Activated CD4-positive, alpha-beta T cell treated with anti-CD3 and anti-CD28 coated beads for 48 hours (primary cell): ENCODE data around the gene EVL.

Source experiments
- DNase-seq: peaks from one replicate; pipeline ENCODE4 v3.0.0-alpha.2; 2020

EVL gene

DNA sequence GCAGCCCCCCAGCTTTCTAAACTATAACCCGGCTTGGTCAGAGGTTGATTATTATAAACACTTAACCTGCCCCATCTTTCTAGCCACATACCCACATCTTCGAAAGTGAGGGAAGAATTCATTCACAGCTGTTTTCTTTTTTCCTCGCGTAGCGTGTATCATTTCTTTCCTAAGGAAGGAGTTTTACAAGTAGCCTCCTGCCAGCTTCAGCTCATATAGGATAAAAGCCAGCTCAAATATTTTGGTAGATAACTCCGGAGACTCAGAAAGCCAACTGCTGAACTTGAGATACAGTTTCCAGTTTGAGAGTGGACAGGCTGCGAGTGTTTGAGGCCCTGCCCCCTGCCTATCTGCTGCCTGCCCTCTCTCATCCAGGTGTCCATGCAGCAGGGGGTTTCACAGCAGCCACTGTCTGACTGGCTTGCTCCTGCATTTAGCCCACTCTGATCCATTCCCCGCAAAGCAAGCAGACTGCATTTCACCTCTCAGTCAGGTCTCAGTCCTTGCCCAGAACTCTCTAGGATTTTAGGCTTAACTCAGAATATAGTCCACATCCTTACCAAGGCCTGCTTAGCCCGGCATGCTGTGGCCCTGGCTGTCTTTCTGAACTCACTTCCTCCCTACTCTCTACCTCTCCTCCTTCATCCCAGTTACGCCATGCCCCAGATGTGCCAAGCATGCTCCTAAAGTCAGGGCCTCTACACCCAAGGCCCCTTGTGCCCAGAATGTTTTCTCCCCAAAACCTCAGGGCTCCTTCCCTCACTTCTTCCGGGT, 46.9 kb downstream of the EVL start:
- no peak for DNase-seq

DNA sequence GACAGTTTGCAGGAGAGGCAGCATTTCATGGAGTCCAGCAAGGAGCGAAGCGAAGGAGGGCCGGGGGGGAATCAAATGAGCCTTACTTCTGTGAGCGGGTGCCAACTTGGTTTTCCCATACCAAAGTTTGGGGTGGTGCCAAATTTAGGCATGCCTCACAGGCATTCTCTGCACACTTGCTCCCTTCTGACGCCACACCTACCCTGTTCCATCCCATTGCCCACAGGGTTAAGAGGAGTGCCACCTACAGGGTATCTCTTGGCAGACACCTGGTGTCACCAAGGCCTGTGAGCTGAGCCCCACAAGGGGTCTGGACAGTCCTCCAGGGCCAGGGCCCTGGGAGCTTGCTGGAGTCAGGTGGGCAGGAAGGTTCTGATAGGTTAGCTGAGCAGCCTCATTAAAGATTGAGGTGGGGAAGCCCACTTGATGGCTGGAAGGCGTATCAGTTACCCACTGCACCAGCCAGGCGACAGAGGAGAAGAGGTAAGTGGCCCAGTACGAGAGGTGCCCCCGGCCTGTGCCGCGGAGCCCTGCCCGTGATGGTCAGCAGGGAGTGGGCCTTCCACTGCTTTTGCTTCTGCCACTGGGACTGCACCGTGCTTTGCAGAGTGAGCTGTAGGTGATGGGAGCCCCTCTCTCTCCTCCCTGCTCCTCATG, 49.0 kb downstream of the EVL start:
- DNase-seq: no peak

DNA sequence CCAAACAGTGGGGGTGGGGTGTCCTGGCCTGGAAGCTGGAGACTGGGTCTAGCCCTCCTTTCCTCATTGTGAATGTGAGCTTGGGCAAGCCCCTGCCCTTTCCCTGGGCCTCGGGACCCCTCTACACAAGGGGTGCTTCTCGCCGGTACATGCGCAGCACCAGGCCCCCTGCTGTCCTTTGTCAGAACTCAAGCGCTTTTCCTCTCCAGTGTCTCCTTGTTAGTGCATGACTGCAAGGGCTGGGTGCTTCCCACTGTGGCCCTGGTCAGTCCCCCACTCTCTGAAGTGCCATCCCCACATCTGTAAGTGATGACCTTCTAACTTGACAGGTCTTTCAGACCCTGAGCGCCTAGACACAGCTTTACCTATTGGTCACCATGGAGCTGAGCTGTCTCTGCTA, 50.0 kb downstream of the EVL start:
- DNase-seq: no peak

DNA sequence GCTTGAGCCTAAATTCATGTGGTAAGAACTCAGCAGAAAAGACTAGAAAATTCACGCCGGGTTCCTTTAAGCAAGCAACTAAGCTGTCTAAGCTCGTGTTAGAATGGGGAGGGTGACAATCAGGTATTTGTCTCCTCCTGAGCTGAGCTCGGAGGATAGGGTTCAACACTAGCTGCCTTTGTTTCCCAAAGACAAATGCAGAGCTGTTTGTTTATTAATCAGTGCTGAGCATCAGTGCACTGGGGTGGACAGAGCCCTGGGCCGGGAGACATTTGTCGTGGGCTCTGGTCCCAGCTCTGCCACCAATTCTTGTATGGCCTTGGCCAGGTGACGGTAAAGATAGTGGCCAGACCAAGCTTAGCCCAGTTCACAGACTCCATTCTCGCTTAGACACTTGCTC, 50.5 kb downstream of the EVL start:
- no peak for DNase-seq

DNA sequence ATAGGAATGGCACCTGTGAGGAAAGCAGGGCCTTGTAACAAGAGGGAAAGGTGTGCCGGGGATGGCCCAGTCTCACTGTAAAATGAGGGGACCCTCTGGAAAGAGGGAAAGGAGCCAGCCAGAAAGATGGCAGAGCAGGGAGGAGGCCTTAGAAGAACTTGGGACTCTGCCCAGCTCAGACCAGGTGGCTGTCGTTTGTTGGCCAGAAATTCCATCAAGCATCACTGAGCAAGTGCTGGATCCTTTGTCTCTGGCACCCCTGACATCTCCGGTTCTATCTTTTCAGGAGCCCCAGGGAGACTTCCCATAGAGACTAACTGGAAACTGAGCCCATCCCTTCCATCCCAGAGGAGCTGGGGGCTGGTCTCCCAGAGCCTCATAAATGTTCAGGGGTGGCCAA, 50.9 kb downstream of the EVL start:
- no peak for DNase-seq

DNA sequence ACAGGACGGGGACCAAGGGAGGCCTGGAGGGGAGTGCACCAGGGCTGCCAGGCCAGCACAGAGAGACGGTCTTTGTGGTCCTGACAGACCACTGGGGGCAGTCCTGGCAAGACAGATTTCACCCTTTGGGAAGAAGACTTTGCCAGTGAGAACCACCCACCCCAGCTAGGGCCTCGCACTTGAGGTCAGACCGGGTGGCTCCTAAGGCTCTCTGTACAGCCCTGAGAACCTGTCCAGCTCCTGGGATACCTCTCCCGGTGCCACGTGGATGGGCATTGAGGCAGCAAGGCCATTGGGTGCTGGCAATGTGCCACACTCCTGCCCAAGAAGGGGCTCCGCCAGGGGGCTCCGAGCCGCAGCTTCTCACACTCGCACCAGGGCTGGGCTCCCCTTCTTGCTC, 51.8 kb downstream of the EVL start:
- DNase-seq: no peak

DNA sequence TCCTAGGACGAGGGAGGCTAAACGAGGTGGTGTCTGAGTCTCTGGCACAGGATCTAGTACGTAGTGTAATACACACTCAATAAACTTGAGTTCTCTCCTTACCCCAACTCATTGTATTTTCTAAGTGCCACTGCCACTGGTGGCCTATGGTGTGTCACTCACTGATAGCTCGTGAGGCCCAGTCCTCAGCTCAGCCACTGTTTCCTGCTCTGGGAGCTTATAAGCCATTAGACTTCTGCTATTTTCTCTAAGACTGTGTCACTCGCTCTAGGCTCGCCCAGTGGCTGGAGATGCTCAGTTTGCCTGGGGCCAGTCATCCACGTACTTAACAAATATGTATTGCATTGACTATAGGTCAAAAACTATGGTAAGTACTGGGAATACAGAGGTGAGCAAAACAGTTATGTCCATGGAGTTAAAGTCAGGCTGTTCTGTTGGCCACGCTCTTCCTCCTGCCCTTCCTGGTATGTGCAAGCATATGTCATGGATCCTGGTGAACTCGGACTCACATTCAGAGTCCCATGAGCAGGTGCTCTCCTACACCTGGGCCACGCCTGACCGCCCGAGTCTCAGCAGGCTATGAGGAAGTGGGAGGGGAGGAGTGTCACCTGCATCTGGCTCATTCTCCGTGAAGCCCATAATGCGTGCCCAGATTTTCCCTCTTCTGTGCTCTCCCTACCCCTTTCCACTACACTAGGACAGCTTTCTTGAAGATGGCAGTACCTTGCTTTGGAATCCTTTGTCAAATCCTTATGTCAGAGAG, 52.6 kb downstream of the EVL start:
- DNase-seq: no peak

DNA sequence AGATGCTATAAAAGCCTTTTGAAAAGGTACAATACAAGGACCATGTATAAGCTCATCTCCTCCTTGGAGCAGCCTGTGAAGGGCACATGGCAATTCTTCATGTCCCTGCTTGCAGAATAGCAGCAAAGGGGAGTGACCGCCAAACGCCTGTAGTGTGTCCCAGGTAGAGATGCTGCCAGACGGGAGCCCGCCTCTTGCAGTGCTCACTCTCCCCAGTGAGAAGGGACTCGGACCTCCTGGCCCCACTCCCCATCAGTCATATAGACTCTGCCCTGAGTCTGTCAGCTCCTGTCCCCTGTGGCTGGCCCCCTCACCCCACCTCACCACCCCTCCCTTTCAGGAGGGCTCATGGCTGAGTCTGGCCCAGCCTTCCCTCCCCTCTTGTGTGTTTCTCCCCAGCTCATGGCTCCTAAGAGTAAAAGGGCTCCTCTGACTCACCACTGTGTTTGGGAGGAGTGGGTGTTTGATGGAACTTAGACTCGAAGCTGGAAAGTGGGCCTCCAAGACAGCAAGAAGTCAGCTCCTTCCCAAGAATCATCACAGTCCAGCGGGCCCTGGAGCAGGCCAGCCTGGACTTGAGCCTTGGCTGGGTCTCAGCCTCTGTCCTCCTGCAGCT, 53.3 kb downstream of the EVL start:
- DNase-seq: no peak

DNA sequence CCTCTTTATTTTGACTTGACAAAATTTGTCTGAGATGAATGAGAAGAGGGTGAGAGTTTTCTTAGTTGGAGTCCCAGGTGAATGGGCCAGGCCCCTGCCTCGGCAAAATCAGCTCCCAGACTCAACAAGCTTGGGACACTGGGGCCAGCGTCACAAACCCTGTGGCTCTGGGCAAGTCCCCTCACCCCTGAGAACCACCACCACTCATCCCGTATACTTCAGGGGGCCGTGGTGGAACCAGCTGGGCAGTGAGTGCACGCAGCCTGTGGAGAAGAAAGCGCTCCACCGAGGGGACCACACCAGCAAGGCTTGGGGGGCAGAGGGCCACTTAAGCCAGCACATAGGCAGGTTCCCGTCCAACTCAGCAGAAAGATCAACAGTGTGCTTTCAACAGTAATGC, 54.0 kb downstream of the EVL start:
- no peak for DNase-seq

DNA sequence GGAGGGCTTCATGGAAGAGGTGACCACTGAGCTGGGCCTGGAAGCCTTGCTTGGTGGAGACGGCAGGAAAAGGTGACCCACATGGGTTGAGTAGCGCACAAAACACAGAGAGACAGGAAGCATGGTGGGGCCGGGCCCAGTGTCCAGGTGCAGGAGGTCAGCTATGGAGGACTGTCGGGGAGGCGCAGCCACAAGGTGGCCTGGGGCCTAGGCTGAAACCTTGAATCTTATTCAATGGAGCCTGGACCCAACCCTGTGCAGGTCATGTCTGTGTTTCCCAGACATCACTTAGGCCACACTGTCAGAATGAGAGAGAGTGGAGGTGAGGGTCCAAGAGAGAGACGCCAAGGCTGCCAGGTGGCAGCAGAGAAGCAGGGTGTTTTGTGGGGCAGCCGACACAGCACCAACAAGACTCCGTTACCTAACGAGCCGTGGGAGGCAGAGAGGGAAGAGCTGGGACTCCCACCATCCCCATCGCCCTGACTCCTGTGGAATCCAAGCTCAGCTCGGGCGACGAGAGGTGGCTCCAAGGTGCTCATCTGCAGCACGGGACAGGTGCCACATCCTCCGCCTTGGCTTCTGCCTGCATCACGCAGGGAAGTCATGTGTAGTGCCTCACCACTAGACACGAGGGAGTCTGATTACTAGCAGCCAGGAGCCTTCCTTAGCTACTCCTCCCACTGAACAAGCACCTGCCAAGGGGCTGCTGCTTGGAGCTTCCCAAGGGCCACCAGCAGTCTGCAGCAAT, 55.5 kb downstream of the EVL start:
- DNase-seq: no peak

DNA sequence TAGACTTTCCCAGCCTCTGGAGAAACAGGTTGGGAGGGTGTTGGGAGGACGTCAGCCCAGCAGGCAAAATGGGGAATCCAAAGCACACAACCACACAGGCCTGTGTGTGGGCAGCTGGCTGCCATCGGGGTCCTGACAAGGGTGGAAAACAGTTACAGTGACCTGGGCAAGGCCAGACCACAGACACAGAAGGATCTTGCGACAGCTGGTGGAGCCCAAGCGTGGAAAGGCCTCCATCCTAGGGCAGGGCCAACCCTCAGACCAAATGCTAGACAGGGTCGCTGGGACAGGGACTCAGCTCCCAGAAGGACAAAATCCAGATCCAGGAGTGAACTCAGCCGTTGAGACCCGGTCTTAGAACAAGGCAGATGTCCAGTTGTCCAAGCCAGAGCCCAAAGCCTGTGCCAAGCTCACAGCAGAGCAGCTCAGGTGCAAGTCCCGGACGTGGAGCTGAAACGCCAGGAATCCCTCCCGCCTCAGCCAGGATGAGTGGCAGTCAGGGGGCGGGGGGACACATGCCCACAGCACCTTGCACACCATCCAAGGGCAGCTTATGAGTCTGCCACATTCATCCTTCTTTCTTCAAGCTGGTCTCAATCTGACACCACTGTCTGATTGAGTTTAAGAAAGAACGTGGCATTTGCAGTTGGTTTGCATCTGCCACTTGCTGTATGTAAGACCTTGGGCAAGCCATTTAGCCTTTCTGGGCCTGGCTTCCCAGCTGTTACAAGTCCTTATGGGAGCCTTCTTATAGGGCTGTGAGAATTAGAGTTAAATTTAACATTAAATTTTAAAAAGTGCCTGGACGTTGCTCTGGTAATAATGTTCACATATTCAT, 56.6 kb downstream of the EVL start:
- no peak for DNase-seq

DNA sequence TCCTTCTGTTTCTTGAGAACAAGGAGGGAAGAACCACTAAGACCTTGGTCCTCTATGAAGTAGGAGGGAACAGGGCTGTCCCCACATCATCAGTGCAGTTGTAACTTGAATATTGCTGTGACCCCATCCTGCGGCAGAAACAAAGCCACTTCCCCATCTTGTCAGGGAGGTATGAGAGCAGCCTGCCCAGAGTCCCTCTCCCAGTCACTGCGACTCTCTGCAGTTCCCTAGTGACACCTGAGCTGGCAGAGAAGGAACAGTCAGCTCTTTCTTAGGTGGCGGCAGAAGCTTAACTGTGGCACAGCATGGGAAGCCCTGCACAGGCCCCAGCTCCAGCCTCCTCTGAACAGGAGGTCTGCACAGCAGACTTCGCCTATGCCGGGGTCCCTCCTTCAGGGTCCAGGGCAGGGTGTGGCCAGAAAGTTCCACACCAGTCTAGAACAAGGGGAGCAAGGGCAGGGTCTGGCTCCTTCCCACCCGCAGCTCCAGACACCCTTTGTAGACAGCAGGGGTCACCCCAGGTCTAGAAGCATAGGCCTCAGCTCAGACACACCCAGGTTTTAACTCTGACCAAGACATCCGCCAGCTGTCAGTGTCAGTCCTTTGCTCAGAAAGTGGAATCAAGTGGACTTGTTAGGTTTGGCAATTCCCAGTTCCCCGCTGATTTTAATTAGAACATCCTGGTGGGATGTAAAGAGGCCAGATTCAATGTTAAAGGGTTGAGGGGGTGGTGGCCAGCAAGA, 57.4 kb downstream of the EVL start:
- no peak for DNase-seq

DNA sequence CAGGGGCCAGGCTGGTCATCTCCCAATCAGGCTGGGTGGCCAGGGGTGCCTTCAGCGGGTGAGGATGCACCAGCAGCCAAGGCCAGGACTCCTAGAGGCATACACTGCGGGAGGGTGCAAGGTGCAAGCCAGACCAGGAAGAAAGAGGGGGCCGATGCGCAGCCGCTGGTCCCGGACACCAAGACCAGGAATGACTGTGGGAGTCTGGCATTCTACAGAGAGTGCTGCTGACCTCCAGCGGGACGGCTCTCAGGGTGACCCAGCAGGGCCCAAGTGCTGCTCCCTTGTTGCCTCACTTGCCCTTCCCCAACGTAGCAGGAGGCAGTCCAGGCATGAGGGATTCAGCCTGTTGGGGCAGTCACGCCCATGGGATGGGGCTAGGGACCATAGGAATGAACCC, 58.4 kb downstream of the EVL start:
- no peak for DNase-seq

DNA sequence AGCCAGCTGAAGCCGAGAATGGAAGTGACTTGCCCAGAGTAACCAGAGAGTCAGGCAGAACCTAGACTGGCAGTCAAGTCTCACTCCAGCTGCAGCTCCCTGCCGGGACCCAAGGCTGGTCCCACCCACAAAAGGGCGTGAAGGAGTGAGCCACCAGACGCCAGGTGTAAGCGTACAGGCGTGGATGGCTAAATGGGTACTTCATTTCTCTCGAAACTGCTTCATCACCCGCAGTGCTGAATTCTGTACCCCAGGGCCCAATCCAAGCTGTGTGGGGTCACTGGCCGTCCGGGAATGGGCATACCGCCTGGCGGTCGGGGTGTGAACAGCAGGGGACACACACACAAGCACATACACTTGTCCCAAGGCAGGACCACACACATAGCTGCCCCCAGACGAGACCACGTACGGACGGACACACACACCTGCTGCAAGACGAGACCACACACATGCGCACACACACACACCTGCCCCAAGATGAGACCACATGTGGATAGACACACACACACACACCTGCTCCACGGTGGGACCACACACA, 59.4 kb downstream of the EVL start:
- no peak for DNase-seq

DNA sequence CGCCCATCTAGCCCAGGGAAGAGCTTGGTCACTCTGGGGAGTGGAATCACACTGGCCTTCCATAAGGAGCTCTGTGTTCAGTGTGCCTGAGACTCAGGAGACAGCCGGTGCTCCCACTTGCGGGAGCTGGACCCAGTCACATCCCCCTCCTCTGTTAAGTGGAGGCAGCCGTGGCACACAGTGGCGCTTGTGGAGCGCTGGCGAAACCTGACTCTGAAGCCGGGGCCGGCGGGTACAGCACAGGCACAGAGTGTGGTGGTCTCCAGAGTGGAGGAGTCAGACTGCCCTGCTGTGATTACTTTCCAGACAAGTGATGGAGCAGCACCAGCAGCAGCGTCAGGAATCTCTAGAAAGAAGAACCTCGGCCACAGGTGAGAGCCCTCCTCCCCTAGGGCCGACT, 61.2 kb downstream of the EVL start:
- no peak for DNase-seq

DNA sequence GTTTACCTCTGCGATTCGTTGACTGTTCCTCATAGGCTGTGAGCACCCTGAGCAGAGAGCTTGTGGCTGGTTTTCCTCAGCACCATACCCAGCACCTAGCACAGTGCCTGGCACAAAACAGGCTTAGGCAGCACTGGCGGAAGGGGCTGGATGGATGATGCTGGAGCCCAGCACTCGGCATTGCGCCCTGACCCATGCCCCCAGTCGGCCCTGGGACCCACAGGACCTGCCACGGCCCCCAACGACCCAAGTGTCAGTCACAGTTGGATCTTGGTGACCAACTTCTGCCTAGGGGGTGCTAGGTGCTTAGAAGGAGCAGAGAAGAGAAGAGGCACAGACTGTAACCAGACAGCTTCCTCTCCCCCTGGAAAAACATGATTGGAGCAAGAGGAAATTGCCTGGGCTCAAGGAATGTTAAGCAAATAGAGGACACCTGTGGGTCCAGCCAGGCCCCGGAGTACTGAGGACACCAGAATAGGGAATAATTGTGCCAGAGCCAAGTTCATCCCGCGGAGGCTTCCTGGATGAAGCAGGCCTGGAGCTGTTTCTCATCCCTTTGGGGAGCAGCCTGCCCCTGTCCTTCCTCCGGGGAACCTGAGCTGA, 62.7 kb downstream of the EVL start:
- no peak for DNase-seq

DNA sequence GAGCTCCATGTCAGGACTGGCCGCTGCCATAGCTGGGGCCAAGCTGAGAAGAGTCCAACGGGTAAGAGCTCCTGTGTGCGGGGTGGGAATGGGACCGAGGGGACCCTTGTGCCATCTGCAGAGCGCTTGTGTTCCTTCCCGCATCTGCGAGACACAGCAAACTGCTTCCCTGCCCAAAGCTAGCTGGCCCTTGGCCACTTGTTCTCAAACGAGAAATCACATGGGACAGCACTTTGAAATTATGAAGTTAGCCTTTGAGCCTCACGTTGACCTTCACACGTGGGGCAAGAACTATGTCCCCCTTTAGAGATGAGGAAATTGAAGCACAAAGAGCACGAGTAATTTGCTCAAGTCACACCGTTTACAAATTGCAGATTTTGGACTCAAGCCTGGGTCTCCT, 63.5 kb downstream of the EVL start:
- no peak for DNase-seq

DNA sequence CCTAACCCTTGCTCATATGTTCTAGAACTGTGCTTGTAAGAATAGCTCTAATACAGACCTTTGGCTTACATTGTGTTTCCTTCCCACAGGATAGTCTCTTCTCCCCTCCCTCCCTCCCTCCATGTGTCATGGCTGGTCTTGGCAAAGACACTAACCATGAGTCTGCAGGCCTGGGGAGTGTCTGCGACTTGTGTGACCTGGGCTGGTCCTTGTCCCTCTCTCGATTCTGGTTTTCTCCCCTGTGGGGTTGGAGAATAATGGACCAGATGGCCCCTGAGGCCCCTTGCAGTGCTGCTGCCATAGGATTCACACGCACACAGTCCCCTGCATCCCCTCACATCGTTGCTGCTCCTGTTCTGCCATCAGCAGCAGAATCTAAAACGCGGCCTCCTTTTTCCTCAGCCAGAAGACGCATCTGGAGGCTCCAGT, 64.0 kb downstream of the EVL start:
- DNase-seq: no peak

DNA sequence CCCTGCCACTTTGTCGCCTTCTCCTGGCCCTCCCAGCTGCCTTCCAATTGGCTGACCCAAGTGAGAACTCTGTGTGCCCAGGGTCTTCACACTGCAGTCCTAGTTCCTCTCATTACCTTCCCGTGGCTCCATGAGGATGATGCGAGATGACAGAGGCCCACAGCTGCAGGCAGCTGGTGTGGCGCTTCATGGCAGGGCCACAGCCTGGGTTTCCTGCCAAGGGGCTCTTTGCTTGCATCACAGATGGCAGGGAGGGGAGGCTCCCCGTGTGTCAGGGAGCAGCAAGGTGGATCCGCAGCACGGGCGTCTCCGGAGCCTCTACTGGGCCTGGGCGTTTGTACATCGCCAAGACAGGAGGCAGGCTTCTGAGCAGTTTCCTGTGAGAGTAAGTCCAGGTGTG, 65.3 kb downstream of the EVL start:
- no peak for DNase-seq

DNA sequence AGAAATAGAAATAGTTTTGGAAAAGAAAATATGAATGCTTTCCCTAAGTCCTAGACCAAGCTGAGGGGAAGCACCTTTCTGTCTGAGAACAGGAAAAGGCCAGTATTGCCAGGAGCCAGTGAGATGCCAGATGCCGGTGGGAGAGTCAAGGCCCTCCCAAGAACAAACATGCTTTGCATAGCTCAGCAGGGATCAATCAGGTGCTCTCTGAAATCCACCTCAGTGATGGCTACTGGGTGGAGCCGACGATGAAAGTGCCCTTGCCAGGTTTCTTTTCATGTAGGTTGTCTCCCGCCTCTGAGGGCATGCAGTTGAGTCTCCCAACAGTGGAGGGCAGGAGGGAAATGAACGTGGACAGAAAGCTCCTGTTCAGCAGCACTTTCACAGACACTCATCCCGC, 66.0 kb downstream of the EVL start:
- no peak for DNase-seq
